GM12872 (cell line): ENCODE data around the gene EXOC3.

Experiments
- CTCF ChIP-seq: IDR thresholded peaks from 3 replicates; pipeline ENCODE4 v1.5.1; 2011; ENCODE audit warnings: low read depth, mild to moderate bottlenecking, low read length, moderate library complexity; ENCODE audit not compliant: insufficient read depth

The EXOC3 gene

GRCh38 chr5:442335-443238 lies at the start of gene EXOC3:
EXOC3 (plus strand) TSS chr5:443176; CDS start chr5:446206, 3,030 bp downstream.
- TF ChIP-seq CTCF, result no peak

GRCh38 chr5:393846-394275 lies 49.1 kb upstream of the EXOC3 start:
- no peak for TF ChIP-seq CTCF

- no peak for TF ChIP-seq CTCF
Observed at GRCh38 chr5:394671-395155, 48.3 kb upstream of the EXOC3 start.

- TF ChIP-seq CTCF, result no peak
Observed at GRCh38 chr5:395156-395920, 47.6 kb upstream of the EXOC3 start.

GRCh38 chr5:395921-396530 lies 47.0 kb upstream of the EXOC3 start:
- TF ChIP-seq CTCF, result no peak

GRCh38 chr5:396531-396961 lies 46.4 kb upstream of the EXOC3 start:
- TF ChIP-seq CTCF, result no peak
